Gastroesophageal sphincter (tissue), 4 donors: ENCODE results near the gene DNMT1. TPM values are rescaled to one million over a fixed set of nuclear protein-coding genes. Genes with fewer than 3 reads are reported as not detected.

Source experiments
- ATAC-seq: fragments of 150-250 bp; one replicate; pipeline ENCODE4 v1.9.1; 2016; ENCODE audit warnings: mild to moderate bottlenecking, moderate library complexity
- H3K27ac ChIP-seq, 4 donors: fragments of 200-600 bp; sonication (generic) in 3 of 4; 1 replicate in 3 of 4; 2 replicates in 1 of 4; pipeline ENCODE4 v1.5.1; 2016 to 2019
- H3K27me3 ChIP-seq: fragments of 200-600 bp; sonication (generic); one replicate; pipeline ENCODE4 v1.5.1; 2019
- H3K36me3 ChIP-seq, 2 donors: fragments of 200-600 bp; sonication (generic); one replicate each; pipeline ENCODE4 v1.5.1; 2019; ENCODE audit warnings: control low read depth in 1 of 2
- H3K4me1 ChIP-seq, 3 donors: fragments of 200-600 bp; sonication (generic); 1 replicate in 2 of 3; 2 replicates in 1 of 3; pipeline ENCODE4 v1.5.1; 2016 to 2019; ENCODE audit warnings: control low read depth in 2 of 3
- H3K4me3 ChIP-seq, 2 donors: fragments of 200-600 bp; sonication (generic); one replicate each; pipeline ENCODE4 v1.5.1; 2019; ENCODE audit warnings: mild to moderate bottlenecking in 1 of 2, moderate library complexity in 1 of 2
- H3K9me3 ChIP-seq, 3 donors: fragments of 200-600 bp; sonication (generic); one replicate each; pipeline ENCODE4 v1.5.1; 2017 to 2019; ENCODE audit warnings: control low read depth in 2 of 3
- CTCF ChIP-seq, 4 experiments: fragments of 200-600 bp in 2 of 4; fragments of 450-650 bp in 2 of 4; sonication (generic) in 1 of 4; IDR thresholded peaks; one replicate each; pipeline ENCODE4 v1.5.1; 2017 to 2019; ENCODE audit warnings: antibody characterized with exemption in 4 of 4, mild to moderate bottlenecking in 2 of 4, moderate library complexity in 2 of 4
- EP300 ChIP-seq: sonication (generic); formaldehyde crosslinking; IDR thresholded peaks from one replicate; pipeline ENCODE4 v1.6.1; 2017; ENCODE audit warnings: antibody characterized with exemption, mild to moderate bottlenecking
- POLR2A ChIP-seq, 2 donors: fragments of 450-650 bp; IDR thresholded peaks; one replicate each; pipeline ENCODE4 v1.6.1; 2017; ENCODE audit warnings: antibody characterized with exemption in 2 of 2, mild to moderate bottlenecking in 2 of 2, moderate library complexity in 1 of 2
- POLR2AphosphoS5 ChIP-seq: sonication (generic); formaldehyde crosslinking; IDR thresholded peaks from one replicate; pipeline ENCODE4 v1.6.1; 2017; ENCODE audit warnings: antibody characterized with exemption
- WGBS, 2 donors: methylation state at CpG; one replicate each; pipeline ENCODE4 v1.1.5; 2018; ENCODE audit warnings: low coverage in 1 of 2; 5-methylcytosine and 5-hydroxymethylcytosine counted together
- total RNA-seq, 4 donors: library from RNA; depleted of rRNA; stranded (reverse); fragments of >200 nt; gene quantifications; one replicate each; pipeline ENCODE4 v1.1.0, GENCODE V29; 2016

DNMT1 gene
- total RNA-seq, 4 donors from 2014 or later: 28.1 to 50.6 (median 38.1) TPM

DNA sequence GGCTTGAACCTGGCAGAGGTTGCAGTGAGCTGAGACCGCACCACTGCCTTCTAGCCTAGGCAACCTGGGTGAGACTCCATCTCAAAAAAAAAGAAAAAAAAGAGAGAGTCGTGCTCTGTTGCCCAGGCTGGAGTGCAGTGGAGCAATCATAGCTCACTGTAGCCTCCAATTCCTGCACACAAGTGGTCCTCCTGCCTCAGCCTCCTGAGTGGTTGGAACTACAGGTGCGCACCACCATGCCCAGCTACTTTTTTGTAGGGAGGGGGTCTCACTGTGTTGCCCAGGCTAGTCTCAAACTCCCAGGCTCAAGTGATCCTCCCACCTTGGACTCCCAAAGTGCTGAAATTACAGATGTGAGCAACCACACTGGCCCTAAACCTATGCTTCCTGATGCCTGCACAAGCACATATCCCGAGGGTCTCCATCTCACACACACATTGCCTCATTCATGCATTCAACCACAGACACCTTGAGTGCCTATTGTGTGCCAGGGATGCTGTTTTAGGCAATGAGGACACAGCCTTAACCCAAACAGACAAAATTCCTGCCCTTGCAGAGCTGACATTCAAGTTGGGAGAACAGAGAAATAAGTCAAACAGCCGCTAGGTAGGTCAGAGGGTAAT is 94.5 kb downstream of the DNMT1 start:
- WGBS, 2 donors: 71 to 89% methylated on average over 2 to 3 of the region's 5 CpGs
- Histone ChIP-seq H3K4me1 (peaks cover 0 to 15% (median 0%) of the 10 kb centered on the region in 3 donors), H3K27ac (no peak overlapping the region), H3K9me3 (no peaks in the 10 kb centered on the region), H3K36me3 (no peaks in the 10 kb centered on the region), H3K27me3 (no peaks in the 10 kb centered on the region), H3K4me3 (no peak overlapping the region)
- ATAC-seq: no peak
- TF ChIP-seq POLR2A (IDR thresholded peaks at IDR 0.05): no peak
- no peak for TF ChIP-seq EP300
- TF ChIP-seq CTCF (IDR thresholded peaks at IDR 0.05): no peak

DNA sequence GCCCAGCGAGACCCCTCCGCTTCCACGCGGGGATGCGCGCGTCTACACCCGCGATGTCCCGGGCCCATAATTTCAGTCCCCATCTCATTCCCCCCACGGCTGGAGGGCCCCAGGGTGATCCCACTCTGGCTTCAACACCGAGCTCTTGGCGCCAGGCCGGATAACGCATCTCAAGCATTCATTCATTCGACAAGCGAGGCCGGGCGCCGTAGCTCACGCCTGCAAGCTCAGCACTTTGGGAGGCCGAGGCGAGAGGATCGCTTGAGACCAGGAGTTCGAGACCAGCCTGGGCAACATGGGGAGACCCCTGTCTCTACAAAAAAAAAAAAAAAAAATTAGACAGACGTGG is 98.2 kb downstream of the DNMT1 start:
- no peak for ATAC-seq
- no peaks in the 10 kb centered on the region for H3K9me3 ChIP-seq
- H3K4me3 ChIP-seq: peak overlapping the region; percentile 20 to 57
- TF ChIP-seq EP300: no peak
- no peak for TF ChIP-seq POLR2A (IDR thresholded peaks at IDR 0.05)
- H3K27ac ChIP-seq: peak overlapping the region in 3 of 4 donors; percentile 74 to 85 (median 81)
- H3K36me3 ChIP-seq: peaks cover 0 to 21% of the 10 kb centered on the region in 2 donors
- WGBS, 2 donors: 28% methylated on average over 10 of the region's 26 CpGs; no CpG with 5 or more reads in 1 of the 2 donors
- H3K4me1 ChIP-seq: peaks cover 0 to 17% (median 0%) of the 10 kb centered on the region in 3 donors
- no peaks in the 10 kb centered on the region for H3K27me3 ChIP-seq

- Histone ChIP-seq H3K27ac (peak overlapping the region in 3 of 4 donors; percentile 81 to 85 (median 84)), H3K9me3 (no peaks in the 10 kb centered on the region), H3K4me1 (peaks cover 0 to 17% (median 0%) of the 10 kb centered on the region in 3 donors), H3K36me3 (peaks cover 0 to 26% of the 10 kb centered on the region in 2 donors), H3K27me3 (no peaks in the 10 kb centered on the region), H3K4me3 (peak overlapping the region; percentile 20 to 57)
- peak; percentile 93 for ATAC-seq
- TF ChIP-seq CTCF (IDR thresholded peaks at IDR 0.05) (no peak), POLR2A (IDR thresholded peaks at IDR 0.05) (peak; percentile 41 to 55), POLR2AphosphoS5 (peak; percentile 17)
- 0% methylated on average over 1 of the region's 97 CpGs; no CpG with 5 or more reads in 1 of the 2 donors for WGBS, 2 donors
Observed at GRCh38 chr19:10095948-10096614, 98.7 kb downstream of the DNMT1 start.

DNA sequence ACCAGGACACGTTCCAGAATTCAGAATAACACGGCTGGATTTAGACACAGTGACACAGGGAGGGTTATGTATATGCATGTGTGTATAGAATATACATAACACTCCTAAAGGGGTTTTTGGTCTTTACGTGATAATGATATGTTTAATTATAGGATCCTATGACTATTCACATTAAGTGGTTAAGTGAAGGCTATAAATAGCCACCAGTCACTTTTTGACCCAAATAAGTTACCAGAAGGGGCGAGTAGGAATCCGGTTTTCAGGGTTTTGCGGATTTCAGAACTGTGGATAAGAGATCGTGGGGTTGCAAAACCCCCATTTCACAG is 99.2 kb downstream of the DNMT1 start:
- Histone ChIP-seq H3K36me3 (peaks cover 0 to 31% of the 10 kb centered on the region in 2 donors), H3K9me3 (no peaks in the 10 kb centered on the region), H3K27ac (peak overlapping the region in 3 of 4 donors; percentile 81 to 84 (median 83)), H3K27me3 (no peaks in the 10 kb centered on the region), H3K4me3 (peak overlapping the region in 1 of 2 donors; percentile 57), H3K4me1 (peaks cover 0 to 17% (median 0%) of the 10 kb centered on the region in 3 donors)
- TF ChIP-seq EP300 (no peak), POLR2A (IDR thresholded peaks at IDR 0.05) (no peak), POLR2AphosphoS5 (no peak), CTCF (IDR thresholded peaks at IDR 0.05) (no peak)
- WGBS, 2 donors: 12 to 38% methylated on average over 4 to 7 of the region's 7 CpGs
- ATAC-seq: no peak

- Histone ChIP-seq H3K36me3 (peaks cover 0 to 49% of the 10 kb centered on the region in 2 donors), H3K27ac (no peak overlapping the region), H3K4me3 (no peak overlapping the region), H3K27me3 (no peaks in the 10 kb centered on the region), H3K9me3 (no peaks in the 10 kb centered on the region), H3K4me1 (peaks cover 0 to 17% (median 0%) of the 10 kb centered on the region in 3 donors)
- TF ChIP-seq POLR2A (IDR thresholded peaks at IDR 0.05) (no peak), EP300 (no peak), POLR2AphosphoS5 (no peak), CTCF (IDR thresholded peaks at IDR 0.05) (no peak)
- WGBS, 2 donors: 72 to 90% methylated on average over 5 to 7 of the region's 22 CpGs
- no peak for ATAC-seq
Observed at GRCh38 chr19:10093295-10094186, 101.2 kb downstream of the DNMT1 start.
